H7 (cell line): ENCODE measurements around the gene TM9SF2. TPM values are rescaled to one million over a fixed set of nuclear protein-coding genes. Genes with fewer than 3 reads are reported as not detected.
A peak's percentile ranks its signal among the peaks of the same experiment; 100 is the strongest.

Experiments used
- DNase-seq: peaks from one replicate; pipeline ENCODE4 v3.0.0; 2012
- H3K27me3 ChIP-seq: 2 replicates; pipeline ENCODE4 v1.6.0; 2011; ENCODE audit warnings: mild to moderate bottlenecking, low read length; ENCODE audit not compliant: control insufficient read depth, insufficient read depth
- H3K36me3 ChIP-seq: replicated peaks from 2 replicates; pipeline ENCODE4 v1.5.1; 2011; ENCODE audit warnings: low read length; ENCODE audit not compliant: control insufficient read depth, insufficient read depth
- H3K4me3 ChIP-seq: 2 replicates; pipeline ENCODE4 v1.5.1; 2011; ENCODE audit warnings: low read depth, mild to moderate bottlenecking, control low read depth, low read length, moderate library complexity; ENCODE audit not compliant: insufficient read depth
- total RNA-seq: library from RNA; depleted of rRNA; stranded (reverse); fragments of >200 nt; shearing (Covaris generic); gene quantifications from 2 replicates; pipeline ENCODE4 v1.2.3, GENCODE V29; 2014

TM9SF2 gene
- total RNA-seq, 1 experiment from 2014 or later: 75.3 TPM

DNA sequence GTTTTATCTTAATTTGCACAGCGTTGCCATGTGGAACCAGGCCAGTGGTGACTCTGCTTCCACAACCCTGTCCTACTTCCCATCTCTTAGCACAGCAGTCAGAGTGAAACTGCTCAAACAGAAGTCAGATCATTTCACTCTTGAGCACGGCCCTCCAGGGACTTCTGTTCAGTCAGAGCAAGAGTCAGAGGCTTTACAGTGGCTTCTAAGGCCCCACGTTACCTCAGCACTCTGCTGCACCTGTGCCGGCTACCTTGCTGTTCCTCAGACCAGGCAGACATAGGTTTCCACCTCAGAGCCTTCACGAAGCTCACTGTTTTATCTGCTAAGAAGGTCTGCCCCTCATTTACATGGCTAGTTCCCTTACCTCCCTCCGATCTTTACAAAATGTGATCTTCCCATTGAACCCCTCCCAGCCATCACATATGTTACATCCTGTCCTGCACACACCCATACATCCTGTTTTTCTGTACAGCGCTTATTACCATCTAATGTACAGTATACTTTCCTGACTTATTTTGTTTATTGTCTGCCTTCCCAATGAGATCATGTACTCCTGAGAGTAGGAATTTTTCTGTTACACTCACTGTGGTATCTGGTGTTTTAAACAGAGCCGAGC, 41.6 kb downstream of the TM9SF2 start:
- Histone ChIP-seq H3K4me3 (no peak overlapping the region), H3K36me3 (peaks cover 14% of the 10 kb centered on the region), H3K27me3 (no peaks in the 10 kb centered on the region)
- no peak for DNase-seq

DNA sequence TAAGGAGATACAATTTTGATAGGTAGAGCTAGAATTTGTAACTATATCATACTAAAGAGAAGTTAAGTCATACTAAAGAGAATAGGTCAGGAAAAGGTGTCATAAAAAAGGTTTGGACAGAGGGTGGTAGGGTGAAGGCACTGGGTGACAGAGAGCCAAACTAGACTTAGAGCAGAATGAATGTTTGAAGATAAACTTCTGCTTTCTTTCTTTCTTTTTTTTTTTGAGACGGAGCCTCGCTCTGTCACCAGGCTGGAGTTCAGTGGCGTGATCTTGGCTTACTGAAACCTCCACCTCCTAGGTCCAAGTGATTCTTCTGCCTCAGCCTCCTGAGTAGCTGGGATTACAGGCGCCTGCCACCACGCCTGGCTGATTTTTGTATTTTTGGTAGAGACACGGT, 44.1 kb downstream of the TM9SF2 start:
- Histone ChIP-seq H3K36me3 (peaks cover 19% of the 10 kb centered on the region), H3K27me3 (no peaks in the 10 kb centered on the region), H3K4me3 (no peak overlapping the region)
- no peak for DNase-seq

DNA sequence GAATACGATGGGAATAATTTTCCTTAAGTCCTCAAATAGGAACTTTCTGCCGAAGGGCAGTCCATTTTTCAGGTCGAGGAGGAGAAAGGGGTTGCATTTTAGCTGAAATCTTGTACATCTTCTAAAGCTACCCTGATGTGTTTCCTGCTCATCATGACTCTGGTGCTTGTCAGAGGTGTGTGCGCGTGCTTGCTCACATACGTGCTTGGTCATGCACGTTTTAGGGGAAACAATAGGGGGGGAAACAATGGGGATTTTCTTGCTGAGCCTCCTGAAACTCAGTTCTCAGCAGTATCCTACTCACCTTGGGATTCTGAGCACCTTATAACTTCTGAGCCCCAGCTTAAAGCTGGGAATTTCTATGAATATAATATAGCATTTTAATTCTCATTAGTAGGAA, 44.7 kb downstream of the TM9SF2 start:
- no peak for DNase-seq
- Histone ChIP-seq H3K36me3 (peaks cover 17% of the 10 kb centered on the region), H3K4me3 (no peak overlapping the region), H3K27me3 (no peaks in the 10 kb centered on the region)

DNA sequence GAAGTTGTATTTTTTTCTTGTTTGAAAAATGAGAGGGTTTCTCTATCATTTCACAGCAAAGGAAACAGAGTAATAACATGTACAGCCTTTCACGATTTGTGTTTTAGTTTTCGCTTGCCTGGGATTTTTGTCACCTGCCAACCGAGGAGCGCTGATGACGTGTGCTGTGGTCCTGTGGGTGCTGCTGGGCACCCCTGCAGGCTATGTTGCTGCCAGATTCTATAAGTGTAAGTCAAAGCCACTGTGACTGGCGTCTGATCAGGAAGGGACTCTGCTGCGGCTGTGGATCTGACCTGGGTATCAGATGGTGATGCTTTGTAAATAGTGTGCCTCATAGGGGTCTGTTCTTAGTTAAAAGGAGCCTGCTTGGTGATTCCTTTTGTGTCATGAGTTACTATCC, 45.6 kb downstream of the TM9SF2 start:
- Histone ChIP-seq H3K27me3 (no peaks in the 10 kb centered on the region), H3K4me3 (no peak overlapping the region), H3K36me3 (peaks cover 21% of the 10 kb centered on the region)
- DNase-seq: no peak

DNA sequence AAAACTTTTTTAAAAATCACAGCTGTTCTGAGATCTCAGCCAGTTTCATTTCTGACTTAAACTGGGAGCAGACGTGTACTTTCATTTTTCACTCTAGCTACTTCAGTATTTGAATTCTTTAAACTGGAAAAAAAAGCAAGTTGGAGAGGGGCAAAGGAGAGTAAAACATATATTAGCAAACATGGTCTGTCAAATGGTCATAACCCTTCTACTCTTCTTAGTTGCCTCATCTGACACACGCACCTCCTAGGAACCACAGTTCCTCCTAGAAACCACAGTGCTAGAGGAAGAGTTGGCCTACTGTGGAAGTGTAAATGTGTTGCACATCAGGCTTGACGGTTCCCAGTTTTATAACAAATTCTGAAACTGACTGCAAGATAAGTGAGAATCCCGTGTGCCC, 47.2 kb downstream of the TM9SF2 start:
- no peak for DNase-seq
- H3K27me3 ChIP-seq: no peaks in the 10 kb centered on the region
- H3K4me3 ChIP-seq: no peak overlapping the region
- peaks cover 22% of the 10 kb centered on the region for H3K36me3 ChIP-seq

DNA sequence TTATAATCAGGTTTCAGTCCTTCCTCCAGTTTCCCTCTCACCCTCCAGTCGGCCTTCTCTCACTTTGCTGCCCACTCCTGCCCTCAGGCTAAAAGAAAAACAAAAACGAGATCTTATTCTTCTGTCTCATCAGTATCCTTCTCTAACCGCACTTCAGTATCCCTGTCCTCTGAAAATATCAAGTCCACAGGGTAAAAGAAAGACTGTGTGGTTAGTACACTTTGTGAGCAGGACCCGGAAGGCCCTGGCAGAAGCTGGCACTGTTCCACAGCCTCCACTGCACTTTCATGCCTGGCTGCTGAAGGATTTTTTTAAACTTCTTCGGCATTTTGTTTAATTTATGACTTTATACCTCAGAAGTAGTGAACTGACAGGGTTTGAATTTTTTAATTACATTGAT, 51.8 kb downstream of the TM9SF2 start:
- H3K4me3 ChIP-seq: no peak overlapping the region
- peaks cover 13% of the 10 kb centered on the region for H3K36me3 ChIP-seq
- no peak for DNase-seq
- H3K27me3 ChIP-seq: no peaks in the 10 kb centered on the region

GRCh38 chr13:99555149-99555548, 53.9 kb downstream of the TM9SF2 start:
- Histone ChIP-seq H3K36me3 (peaks cover 8% of the 10 kb centered on the region), H3K4me3 (no peak overlapping the region), H3K27me3 (no peaks in the 10 kb centered on the region)
- DNase-seq: no peak

DNA sequence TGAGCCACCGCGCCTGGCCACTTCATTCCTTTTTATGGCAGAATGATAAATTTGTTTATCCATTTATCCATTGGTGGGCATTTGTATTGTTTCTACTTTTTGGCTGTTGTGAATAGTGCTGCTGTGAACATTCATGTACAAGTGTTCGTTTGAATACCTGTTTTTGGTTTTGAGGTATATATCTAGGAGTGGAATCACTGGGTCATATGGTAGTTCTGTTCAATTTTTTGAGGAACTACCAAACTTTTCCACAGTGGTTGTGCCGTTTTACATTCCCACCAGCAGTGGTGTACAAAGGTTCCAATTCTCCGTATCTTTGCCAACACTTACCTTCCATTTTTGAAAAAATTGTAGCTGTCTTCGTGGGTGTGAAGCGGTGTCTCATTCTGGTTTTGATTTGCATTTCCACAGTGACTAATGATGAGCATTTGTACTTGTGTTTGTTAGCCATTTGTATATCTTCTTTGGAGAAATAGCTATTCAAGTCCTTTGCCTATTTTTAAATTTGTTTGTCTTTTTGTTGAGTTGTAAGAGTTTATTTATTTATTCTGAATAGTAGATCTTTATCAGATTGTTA, 55.7 kb downstream of the TM9SF2 start:
- Histone ChIP-seq H3K27me3 (no peaks in the 10 kb centered on the region), H3K4me3 (no peak overlapping the region), H3K36me3 (peaks cover 3% of the 10 kb centered on the region)
- DNase-seq: no peak

GRCh38 chr13:99558570-99559180, 57.4 kb downstream of the TM9SF2 start:
- Histone ChIP-seq H3K27me3 (no peaks in the 10 kb centered on the region), H3K36me3 (peaks cover 2% of the 10 kb centered on the region; the same call in 1 of the 2 replicates), H3K4me3 (no peak overlapping the region)
- no peak for DNase-seq

GRCh38 chr13:99559560-99559959, 58.3 kb downstream of the TM9SF2 start:
- H3K4me3 ChIP-seq: no peak overlapping the region
- no peak for DNase-seq
- H3K36me3 ChIP-seq: peaks cover 2% of the 10 kb centered on the region; the same call in 1 of the 2 replicates

DNA sequence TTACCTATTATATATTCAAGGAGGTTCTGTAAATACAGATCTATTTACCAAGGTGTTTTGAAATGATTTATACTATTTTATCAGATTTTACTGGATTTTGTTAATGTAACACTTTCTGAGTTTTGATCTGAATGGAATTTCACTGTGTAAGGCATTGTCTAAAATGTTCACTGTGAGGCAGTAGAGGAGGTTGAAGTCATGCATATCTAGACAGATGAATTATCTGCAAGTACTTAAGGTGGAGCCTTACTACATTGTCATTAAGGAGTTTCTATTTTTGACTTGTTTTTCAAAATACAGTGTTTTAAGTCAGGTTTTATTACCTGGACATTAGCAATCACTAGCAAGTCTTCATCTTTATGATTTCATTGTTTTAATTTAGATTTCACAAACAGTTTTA, 62.1 kb downstream of the TM9SF2 start:
- no peak overlapping the region for H3K4me3 ChIP-seq
- H3K36me3 ChIP-seq: peaks cover 2% of the 10 kb centered on the region; the same call in 1 of the 2 replicates
- no peaks in the 10 kb centered on the region for H3K27me3 ChIP-seq
- DNase-seq: no peak

More at GRCh38 chr13:99559560-99559959, 58.3 kb downstream of the TM9SF2 start:
- no peaks in the 10 kb centered on the region for H3K27me3 ChIP-seq

DNA sequence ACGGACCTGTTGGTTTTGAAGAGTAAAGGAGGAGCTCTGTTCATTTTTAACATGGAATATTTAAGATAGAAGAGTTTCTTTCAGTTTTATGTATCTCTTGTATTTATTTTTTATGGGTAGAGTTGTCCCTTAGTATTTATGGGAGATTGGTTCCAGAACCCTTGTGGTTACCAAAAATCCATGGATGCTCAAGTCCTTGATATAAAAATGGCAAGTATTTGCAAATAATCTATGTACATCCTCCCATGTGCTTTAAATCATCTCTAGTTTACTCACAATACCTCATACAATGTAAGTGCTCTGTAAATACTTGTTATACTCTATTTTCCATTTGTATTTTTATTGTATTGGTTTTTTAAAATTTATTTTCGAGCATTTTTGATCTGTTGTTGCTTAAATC, 63.1 kb downstream of the TM9SF2 start:
- Histone ChIP-seq H3K4me3 (no peak overlapping the region), H3K36me3 (peaks cover 2% of the 10 kb centered on the region; the same call in 1 of the 2 replicates), H3K27me3 (no peaks in the 10 kb centered on the region)
- DNase-seq: no peak

DNA sequence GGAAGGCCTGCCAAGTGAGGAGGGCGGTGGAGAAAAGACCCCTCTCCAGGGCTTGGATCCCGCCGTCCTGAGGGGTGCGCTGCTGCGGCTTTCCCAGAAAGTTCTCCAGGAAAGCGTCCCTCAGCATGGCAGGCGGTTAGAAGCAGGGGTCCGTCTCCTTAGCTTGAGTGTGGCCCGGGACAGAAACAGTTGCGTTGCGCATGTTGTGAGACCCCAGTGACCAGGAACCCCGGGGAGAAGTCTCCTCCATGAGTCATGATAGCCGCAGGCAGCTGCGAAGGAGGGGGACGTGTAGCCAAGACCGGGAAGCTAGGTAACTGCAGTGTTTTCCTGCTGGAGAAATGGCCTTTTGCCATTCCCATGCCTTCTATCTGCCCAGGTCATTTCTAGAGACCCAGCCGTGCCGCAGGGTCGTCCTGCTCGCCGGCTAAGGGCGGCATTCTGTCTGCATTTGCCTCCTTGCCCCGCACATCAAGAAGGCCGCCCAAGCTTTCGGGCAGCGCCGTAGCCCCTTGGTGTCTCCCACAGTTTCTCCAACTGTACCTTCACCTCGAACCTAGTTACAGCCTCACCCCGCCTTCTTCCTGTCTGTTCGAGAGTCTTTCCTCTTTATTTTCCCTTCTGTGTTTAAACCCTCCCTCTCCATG, 64.3 kb downstream of the TM9SF2 start:
- no peak overlapping the region for H3K4me3 ChIP-seq
- H3K27me3 ChIP-seq: no peaks in the 10 kb centered on the region
- DNase-seq: peak; percentile 80
- peaks cover 2% of the 10 kb centered on the region; the same call in 1 of the 2 replicates for H3K36me3 ChIP-seq

DNA sequence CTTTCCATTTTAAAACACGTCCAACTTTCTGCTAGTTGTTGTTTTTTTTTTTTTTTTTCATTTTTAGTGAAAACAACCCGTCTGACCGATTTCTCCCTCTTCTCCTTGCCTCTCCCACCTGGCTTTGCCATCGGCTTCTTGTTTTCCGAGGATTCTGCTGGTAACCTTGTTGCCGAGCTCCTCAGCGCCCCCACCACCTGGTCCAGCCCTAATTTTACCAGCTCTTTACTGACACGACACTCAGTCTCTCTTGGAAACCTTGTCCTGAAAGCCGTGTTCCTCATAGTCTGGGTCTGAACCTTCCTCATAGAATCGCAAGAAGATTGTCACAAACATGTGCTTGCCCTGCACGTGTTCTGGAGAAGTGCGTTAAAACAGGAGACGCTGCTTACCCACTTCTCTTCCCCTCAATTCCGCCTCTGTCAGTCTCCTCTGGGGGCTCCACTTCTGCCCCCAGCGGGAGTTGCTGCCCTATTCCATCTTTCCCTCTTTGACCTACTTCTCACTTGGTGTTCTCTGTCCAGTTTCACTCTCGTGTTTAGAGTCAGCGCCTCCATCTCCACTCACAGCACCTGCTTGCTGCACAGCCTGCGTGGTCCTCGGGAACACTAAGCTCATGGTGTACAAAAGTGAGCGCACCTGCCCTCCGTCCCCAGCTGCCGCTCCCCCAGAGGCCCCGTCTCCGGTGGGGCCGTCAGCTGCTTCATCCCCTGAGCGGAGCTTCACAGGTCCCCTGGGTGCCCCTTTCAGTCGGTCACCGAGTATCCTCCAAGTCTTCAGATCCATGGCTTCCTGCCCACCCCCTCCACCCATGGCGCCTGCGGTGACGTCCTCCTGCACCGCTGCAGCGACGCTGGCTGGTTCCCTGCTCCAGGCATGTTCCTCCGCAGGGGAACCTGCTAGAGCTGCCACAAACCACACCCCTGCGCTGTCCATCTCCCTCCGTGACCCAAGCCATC, 65.1 kb downstream of the TM9SF2 start:
- Histone ChIP-seq H3K4me3 (no peak overlapping the region), H3K36me3 (peaks cover 2% of the 10 kb centered on the region; the same call in 1 of the 2 replicates), H3K27me3 (no peaks in the 10 kb centered on the region)
- peak; percentile 65 for DNase-seq
